ENCODE data around the gene NOP10.

NOP10 gene

DNA sequence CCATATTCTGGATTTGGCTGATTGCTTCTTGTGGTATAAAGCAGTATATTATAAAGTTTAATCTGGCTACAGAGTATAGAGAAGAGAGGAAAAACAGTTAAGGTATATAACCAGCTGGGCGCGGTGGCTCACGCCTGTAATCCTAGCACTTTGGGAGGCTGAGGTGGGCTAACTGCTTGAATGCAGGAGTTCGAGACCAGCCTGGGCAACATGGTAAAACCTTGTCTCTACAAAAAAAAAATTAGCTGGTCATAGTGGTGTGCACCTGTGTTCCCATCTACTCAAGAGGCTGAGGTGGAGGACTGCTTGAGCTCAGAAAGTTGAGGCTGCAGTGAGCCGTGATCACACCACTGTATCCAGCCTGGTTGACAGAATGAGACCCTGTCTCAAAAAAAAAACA lies 12.7 kb downstream of the NOP10 start:
- DNase-seq, result no peak

DNA sequence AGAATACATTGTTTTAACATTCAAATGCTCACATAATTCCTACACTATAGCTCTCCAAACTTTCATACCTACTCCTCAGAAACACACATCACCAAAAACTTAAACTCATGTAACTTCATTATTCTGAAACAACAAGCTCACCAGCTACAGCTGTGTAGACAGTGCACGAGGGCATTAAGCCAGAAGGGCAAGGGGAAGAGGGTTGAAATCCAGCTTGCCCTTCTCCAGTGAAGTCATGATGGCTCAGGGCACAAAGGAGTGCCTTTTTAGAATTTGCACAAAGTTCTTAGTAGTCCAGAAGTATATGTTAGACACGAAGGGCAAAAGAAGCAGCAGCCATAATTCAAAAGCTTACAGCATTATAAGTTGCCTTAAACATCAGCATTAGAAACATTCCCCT lies 13.9 kb downstream of the NOP10 start:
- no peak for DNase-seq

DNA sequence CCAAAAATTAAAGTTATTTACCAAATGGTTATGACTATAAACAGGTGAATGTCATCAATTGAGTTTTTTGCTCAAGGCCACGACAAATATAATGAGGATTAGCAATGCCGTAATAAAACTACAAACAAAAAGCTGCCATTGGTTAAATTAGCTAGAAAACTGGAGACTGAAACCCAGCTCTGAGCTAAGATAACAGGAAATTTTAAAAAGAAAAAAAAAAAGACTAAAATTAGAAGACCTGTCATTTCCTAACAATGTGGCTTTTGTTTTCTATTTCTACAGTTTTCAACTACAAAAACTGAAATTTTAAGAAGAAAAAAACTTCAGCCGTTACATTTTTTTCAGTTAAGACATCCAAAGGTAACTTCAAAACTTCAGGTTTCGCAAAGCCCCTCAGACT lies 15.0 kb downstream of the NOP10 start:
- DNase-seq, result no peak

DNA sequence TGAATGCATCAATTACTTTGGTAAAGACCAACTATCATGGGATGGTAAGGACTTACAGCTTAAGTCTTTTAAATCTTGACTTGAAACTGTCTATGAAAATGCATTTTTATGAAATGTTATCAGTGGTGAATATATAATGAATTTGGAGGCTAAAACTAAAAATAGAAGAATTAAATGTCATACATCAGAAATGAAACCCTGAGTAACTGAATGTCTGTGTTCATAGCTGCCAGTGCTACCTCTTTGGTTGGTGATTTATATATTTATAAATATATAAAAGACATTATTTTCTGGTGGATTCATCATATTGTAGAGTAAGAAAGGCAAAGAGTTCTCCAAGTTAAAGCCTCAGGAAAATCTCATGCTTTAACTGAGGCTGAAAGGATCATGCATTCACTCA lies 17.6 kb downstream of the NOP10 start:
- no peak for DNase-seq

DNA sequence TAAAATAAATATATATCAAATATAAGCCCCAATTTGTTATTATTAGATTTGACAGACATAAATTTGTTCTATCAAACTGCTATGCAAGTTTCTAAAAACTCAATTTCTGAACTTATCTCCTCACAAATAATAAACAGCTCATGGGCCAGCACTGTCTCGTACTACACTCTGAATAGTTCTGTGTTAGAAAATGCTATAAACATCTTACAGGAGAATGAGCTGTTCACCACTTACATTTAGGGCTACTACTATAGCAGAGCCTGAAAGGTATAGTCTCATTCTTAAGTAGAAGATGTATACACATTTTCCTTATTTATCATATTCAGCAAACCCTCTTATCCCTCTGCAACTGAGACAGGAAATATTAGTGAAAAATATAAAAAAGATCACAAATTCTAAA lies 18.0 kb downstream of the NOP10 start:
- no peak for DNase-seq

DNA sequence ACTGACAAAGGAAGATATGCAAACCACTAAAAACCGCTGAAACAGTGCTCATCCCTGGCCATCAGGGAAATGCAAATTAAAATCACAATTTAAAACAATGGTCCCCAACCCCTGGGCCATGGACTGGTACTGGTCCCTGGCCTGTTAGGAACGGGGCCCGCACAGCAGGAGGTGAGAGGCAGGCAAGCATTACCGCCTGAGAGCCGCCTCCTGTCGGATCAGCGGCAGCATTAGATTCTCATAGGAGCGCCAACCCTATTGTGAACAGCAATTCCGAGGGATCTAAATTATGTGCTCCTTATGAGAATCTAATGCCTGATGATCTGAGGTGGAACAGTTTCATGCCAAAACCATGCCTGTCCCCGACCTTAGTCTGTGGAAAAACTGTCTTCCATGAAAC lies 19.7 kb downstream of the NOP10 start:
- DNase-seq, result no peak

DNA sequence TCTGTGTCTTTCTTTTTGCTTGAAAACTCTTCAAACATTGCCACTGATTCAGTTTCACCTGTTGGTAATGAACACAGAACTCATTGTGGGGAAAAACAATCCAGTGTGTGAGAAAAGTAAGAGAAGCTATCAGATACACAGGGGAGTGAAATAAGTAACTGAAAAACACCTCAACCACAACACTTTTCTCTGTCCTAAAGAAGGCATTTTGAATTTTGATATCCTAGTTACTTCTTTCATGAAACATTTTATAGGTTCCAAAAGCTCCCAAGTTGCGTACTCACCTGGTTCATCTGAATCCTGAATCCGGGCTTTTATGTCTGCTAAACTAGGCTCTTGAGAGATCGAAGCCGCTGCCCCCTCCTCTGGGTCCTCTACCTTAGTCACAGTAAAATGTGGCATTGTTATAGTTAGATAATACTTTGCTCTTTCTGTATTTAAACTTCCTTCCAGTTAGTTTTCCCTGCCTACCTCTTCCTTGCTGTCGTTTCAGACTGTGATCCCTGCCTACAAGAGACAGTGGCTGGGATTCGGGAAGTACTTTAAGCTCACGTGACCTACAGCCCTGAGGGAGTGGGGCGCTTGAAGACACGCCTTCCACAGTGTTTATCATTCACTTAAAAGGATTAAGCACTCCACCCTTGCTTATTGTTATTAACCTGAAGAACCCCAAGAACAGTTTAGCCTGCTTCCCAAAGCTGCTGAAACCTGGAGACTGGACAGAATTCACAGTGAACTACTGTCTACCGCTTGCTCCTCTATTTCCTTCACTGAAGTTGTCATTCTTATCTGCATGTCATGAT lies 24.5 kb downstream of the NOP10 start:
- peak; percentile 21 for DNase-seq

DNA sequence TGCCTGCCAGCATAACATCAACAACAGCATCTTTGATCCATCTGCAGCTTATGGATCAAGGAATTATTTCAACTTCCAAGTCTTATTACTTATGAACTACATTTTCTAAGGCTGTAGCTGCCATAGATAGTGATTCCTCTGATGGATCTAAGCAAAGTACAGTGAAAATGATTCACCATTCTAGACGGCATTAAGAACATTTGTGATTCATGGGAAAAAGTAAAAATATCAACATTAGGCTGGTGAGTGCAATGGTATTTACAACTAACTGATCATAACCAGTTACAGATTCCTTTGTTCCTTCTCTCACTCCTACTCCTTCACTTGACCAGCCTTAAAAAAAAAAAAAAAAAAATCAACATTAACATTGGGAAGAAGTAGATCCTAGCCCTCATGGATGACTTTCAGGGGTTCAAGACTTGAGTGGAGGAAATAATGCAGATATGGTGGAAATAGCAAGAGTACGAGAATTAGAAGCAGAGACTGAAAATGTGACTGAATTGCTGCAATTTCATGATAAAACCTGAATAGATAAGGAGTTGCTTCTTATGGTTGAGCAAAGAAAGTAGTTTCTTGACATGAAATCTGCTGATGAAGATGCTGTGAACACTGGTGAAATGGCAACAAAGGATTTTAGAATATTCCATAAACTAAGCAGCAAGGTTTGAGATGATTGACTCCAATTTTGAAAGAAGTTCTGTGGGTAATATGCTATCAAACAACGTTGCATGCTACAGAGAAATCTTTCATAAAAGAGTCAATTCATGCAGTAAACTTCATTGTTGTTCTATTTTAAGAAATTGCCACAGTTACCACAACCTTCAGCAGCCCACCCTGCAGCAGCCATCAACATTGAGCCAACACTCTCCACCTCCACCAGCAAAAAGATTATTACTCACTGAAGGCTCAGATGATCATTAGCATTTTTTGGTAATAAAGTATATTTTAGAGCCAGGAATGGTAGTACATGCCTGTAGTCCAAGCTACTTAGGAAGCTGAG lies 28.1 kb downstream of the NOP10 start:
- DNase-seq, result no peak

DNA sequence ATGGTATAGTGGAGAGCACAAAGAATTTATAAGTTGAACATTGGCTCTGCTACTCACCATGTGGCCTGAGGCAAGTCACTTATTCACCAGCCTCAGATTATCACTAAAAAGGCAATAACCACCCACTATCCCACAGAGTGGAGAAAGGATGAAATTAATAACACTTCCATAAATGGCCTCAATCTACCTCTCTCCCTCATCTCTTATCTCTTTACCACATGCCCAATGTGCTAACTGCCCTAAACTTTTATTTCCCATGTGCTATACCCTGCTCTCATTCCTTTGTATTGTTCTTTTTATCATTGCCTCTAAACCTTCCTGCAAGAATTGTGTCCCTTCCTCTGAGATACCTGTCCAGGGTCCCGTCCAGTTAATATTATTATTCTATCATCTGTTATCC lies 31.4 kb downstream of the NOP10 start:
- no peak for DNase-seq

DNA sequence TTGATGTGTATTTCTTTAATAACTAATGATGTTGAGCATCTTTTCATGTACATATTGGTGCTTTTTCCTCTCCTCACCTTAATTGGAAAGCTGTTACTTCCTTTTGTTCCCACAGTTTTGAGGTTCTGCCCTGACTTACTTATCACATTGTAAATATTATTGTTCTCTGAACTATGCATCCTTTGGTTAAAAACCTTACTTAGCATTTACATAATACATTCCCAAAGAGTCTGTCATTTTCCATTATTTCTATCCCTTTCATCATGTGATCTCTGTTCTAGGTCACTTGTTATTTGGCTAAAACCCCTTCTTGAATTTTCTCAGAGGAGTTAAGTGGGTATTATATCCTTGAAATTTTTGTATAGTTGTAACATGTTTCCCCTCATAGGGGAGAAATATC lies 38.3 kb downstream of the NOP10 start:
- no peak for DNase-seq

DNA sequence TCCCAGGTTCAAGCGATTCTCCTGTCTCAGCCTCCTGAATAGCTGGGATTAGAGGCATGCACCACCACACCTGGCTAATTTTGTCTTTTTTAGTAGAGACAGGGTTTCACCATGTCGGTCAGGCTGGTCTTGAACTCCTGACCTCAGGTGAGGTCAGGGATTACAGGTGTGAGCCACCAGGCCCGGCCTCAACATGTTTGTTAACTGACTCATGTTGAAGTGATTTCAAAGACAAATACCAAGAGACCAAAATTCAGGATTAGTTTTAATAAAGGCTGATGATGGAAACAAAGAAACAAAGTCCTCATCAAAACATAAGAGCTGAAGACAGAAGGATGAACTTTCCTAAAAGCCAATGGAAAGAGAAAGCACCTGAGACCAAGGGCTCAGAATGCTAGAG lies 41.9 kb downstream of the NOP10 start:
- no peak for DNase-seq

DNA sequence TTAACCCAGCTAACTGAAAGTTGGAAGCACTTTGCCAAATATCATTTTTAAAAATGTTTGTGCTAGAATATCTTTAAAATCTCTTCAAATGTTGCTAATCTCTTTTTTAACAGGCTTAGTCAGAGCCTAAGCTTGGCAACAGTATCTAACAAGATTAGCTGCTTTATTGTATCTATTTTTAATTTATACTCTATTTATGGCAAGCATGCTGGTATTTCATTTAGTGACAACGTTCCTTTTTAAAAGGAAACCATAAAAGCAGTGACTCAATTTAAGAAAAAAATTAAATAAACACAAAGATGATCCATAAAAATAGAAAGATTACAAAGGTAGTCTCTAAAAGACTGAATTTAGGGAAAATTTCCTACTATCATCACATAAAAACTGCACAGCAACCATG lies 45.9 kb downstream of the NOP10 start:
- DNase-seq, result no peak

DNA sequence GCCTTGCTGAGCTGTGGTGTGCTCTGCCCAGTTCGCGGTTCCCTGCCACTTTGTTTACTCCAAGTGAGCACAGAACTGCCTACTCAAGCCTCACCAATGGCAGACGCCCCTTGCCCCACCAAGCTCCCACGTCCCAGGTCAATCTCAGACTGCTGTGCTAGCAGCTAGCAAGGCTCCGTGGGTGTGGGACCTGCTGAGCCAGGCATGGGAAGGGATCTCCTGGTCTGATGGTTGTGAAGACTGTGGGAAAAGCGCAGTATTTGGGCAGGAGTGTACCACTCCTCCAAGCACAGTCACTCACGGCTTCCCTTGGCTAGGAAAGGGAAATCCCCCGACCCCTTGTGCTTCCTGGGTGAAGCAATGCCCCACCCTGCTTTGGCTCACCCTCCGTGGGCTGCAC lies 50.3 kb downstream of the NOP10 start:
- no peak for DNase-seq

All from DMS79 treated with DMSO at 0.1 percent for 48 hours (cell line).